Smooth muscle cell (in vitro differentiated cells): ENCODE data around the gene SULT4A1. TPM values are rescaled to one million over a fixed set of nuclear protein-coding genes. Genes with fewer than 3 reads are reported as not detected.

ENCODE experiments used
- DNase-seq: peaks from one replicate; lab custom pipeline; 2025; ENCODE audit not compliant: unreplicated experiment; lab: John Stamatoyannopoulos, UW
- H2AFZ ChIP-seq: fragments of 200-600 bp; sonication (generic); 2 replicates; pipeline ENCODE4 v1.6.0; 2016; ENCODE audit warnings: antibody characterized with exemption, low read depth, mild to moderate bottlenecking
- H3F3A ChIP-seq: fragments of 200-600 bp; sonication (generic); 2 replicates; pipeline ENCODE4 v1.6.0; 2017; ENCODE audit warnings: antibody characterized with exemption, low read depth
- H3K27ac ChIP-seq: fragments of 200-600 bp; sonication (generic); 2 replicates; pipeline ENCODE4 v1.5.1; 2016; ENCODE audit warnings: low read depth, mild to moderate bottlenecking
- H3K27me3 ChIP-seq: fragments of 200-600 bp; sonication (generic); 2 replicates; pipeline ENCODE4 v1.6.1; 2016; ENCODE audit warnings: low read depth, mild to moderate bottlenecking
- H3K36me3 ChIP-seq: fragments of 200-600 bp; sonication (generic); 2 replicates; pipeline ENCODE4 v1.5.1; 2016; ENCODE audit warnings: low read depth
- H3K4me1 ChIP-seq: fragments of 200-600 bp; sonication (generic); 2 replicates; pipeline ENCODE4 v1.5.1; 2016; ENCODE audit warnings: low read depth
- H3K4me2 ChIP-seq: fragments of 200-600 bp; sonication (generic); 2 replicates; pipeline ENCODE4 v1.6.0; 2016; ENCODE audit warnings: mild to moderate bottlenecking
- H3K4me3 ChIP-seq: fragments of 200-600 bp; sonication (generic); 2 replicates; pipeline ENCODE4 v1.5.1; 2016; ENCODE audit warnings: mild to moderate bottlenecking
- H3K79me2 ChIP-seq: fragments of 200-600 bp; sonication (generic); 2 replicates; pipeline ENCODE4 v1.6.0; 2016; ENCODE audit warnings: low read depth, mild to moderate bottlenecking
- H3K9ac ChIP-seq: fragments of 200-600 bp; sonication (generic); 2 replicates; pipeline ENCODE4 v1.6.0; 2016; ENCODE audit warnings: low read depth
- H3K9me3 ChIP-seq: fragments of 200-600 bp; sonication (generic); replicated peaks from 2 replicates; pipeline ENCODE4 v1.5.1; 2016; ENCODE audit warnings: low read depth
- H4K20me1 ChIP-seq: fragments of 200-600 bp; sonication (generic); 2 replicates; pipeline ENCODE4 v1.6.0; 2016; ENCODE audit warnings: low read depth
- CTCF ChIP-seq: fragments of 200-600 bp; sonication (generic); IDR thresholded peaks from 2 replicates; pipeline ENCODE4 v1.5.1; 2017; ENCODE audit warnings: borderline replicate concordance, mild to moderate bottlenecking, antibody characterized with exemption; ENCODE audit not compliant: insufficient read depth, poor library complexity, severe bottlenecking
- WGBS: methylation state at CpG from one replicate; pipeline ENCODE4 v1.1.7; 2016; ENCODE audit warnings: low lambda C conversion rate; 5-methylcytosine and 5-hydroxymethylcytosine counted together
- polyA plus RNA-seq: library from polyadenylated mRNA; unstranded; fragments of >200 nt; fragmentation: Nextera tagmentation; extraction: Ambion mirVana; gene quantifications from 2 replicates; pipeline ENCODE4 v1.2.1, GENCODE V29; 2016
- total RNA-seq: library from RNA; depleted of rRNA; stranded (reverse); fragments of >200 nt; gene quantifications from 2 replicates; pipeline ENCODE4 v1.2.3, GENCODE V29; 2014

Gene SULT4A1
- total and polyA plus RNA-seq, 2 experiments from 2014 or later = 2.7 to 4.9 TPM

GRCh38 chr22:43859621-43860020 lies 2.7 kb downstream of the SULT4A1 start:
- no peaks in the 10 kb centered on the region for H3K9me3 ChIP-seq
- H3F3A ChIP-seq = no peaks in the 10 kb centered on the region
- TF ChIP-seq CTCF = no peak
- no peak overlapping the region for H3K4me2 ChIP-seq
- no peak overlapping the region for H3K27ac ChIP-seq
- H3K4me3 ChIP-seq = no peak overlapping the region
- no peak overlapping the region for H3K9ac ChIP-seq
- H2AFZ ChIP-seq = no peak overlapping the region
- no peak for DNase-seq
- H3K4me1 ChIP-seq = no peaks in the 10 kb centered on the region
- peaks cover 28% of the 10 kb centered on the region for H4K20me1 ChIP-seq
- no peaks in the 10 kb centered on the region for H3K27me3 ChIP-seq
- no peaks in the 10 kb centered on the region for H3K79me2 ChIP-seq
- H3K36me3 ChIP-seq = no peaks in the 10 kb centered on the region
- 91% methylated on average over 14 of the region's 14 CpGs for WGBS

GRCh38 chr22:43859176-43859575 lies 3.1 kb downstream of the SULT4A1 start:
- H3K27me3 ChIP-seq = no peaks in the 10 kb centered on the region

GRCh38 chr22:43858156-43858895 lies 4.0 kb downstream of the SULT4A1 start:
- Histone ChIP-seq H2AFZ (no peak overlapping the region), H3K9ac (no peak overlapping the region), H3K4me3 (no peak overlapping the region), H3K27ac (no peak overlapping the region), H4K20me1 (peaks cover 39% of the 10 kb centered on the region), H3K9me3 (no peaks in the 10 kb centered on the region), H3K36me3 (no peaks in the 10 kb centered on the region), H3K4me2 (no peak overlapping the region), H3K27me3 (no peaks in the 10 kb centered on the region), H3K4me1 (no peaks in the 10 kb centered on the region), H3F3A (no peaks in the 10 kb centered on the region), H3K79me2 (no peaks in the 10 kb centered on the region)
- TF ChIP-seq CTCF = no peak
- DNase-seq = no peak
- 82% methylated on average over 11 of the region's 11 CpGs for WGBS

More at GRCh38 chr22:43859176-43859575, 3.1 kb downstream of the SULT4A1 start:
- Histone ChIP-seq H2AFZ (no peak overlapping the region), H3K4me2 (no peak overlapping the region), H3K4me3 (no peak overlapping the region), H3K36me3 (no peaks in the 10 kb centered on the region), H3K4me1 (no peaks in the 10 kb centered on the region), H4K20me1 (peaks cover 32% of the 10 kb centered on the region), H3K27ac (no peak overlapping the region), H3K9ac (no peak overlapping the region), H3F3A (no peaks in the 10 kb centered on the region), H3K79me2 (no peaks in the 10 kb centered on the region), H3K9me3 (no peaks in the 10 kb centered on the region)
- 95% methylated on average over 7 of the region's 7 CpGs for WGBS
- no peak for DNase-seq
- no peak for TF ChIP-seq CTCF

GRCh38 chr22:43857367-43857766 lies 4.9 kb downstream of the SULT4A1 start:
- no peak for TF ChIP-seq CTCF
- Histone ChIP-seq H3K4me2 (no peak overlapping the region), H3K9ac (no peak overlapping the region), H3K4me3 (no peak overlapping the region), H3K36me3 (no peaks in the 10 kb centered on the region), H3K9me3 (no peaks in the 10 kb centered on the region), H2AFZ (no peak overlapping the region), H4K20me1 (peaks cover 49% of the 10 kb centered on the region), H3K79me2 (no peaks in the 10 kb centered on the region), H3K27me3 (no peaks in the 10 kb centered on the region), H3K4me1 (no peaks in the 10 kb centered on the region), H3K27ac (no peak overlapping the region), H3F3A (no peaks in the 10 kb centered on the region)
- no peak for DNase-seq
